ENCODE results near the gene CALR.

The CALR gene

DNA sequence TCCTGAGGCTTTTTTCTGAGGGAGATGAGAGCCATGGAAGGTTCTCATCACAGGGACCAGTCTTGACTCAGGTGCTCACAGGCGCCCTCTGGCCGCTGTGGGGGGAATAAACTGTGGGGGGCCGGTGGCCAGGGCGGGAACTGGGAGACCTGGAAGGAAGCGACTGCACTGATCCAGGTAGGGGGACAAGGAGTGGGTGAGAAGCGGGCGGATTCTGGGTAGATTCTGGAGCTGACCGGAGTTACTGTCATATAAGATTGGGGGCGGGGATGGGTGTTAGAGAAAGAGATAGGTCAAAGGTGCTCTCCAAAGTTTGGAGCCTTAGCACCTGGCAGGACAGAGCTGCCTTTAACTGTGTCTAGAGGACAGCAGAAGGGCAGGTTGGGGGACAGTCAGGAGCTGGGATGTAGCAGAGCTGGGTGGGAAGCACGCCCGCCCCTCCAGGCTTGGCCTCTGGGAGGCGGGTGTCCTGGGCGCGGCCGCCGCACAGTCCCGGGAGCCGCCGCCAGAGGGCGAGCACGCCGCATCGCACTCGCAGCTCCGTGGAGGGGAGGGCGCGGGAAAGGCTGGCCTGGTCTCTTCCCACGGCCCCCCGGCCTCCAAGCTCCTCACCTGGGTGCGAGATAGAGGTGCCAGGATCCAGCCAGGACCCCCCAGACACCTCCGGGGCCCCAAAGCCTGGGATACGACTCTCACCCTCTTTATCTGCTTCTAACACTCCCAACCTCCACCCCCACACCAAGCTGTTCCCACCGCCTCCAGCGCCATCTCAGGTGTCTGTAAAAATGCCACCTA lies 26.8 kb downstream of the CALR start:
- H3K4me3 ChIP-seq (replicated peaks in 1 of 2; ENCODE audit: low read depth in 2 of 2, low read length in 2 of 2): peak overlapping the region; percentile 45 to 65
- peak; percentile 77 to 81 for DNase-seq (ENCODE audit: low read depth in 2 of 2)
- TF ChIP-seq, protein P1, sequence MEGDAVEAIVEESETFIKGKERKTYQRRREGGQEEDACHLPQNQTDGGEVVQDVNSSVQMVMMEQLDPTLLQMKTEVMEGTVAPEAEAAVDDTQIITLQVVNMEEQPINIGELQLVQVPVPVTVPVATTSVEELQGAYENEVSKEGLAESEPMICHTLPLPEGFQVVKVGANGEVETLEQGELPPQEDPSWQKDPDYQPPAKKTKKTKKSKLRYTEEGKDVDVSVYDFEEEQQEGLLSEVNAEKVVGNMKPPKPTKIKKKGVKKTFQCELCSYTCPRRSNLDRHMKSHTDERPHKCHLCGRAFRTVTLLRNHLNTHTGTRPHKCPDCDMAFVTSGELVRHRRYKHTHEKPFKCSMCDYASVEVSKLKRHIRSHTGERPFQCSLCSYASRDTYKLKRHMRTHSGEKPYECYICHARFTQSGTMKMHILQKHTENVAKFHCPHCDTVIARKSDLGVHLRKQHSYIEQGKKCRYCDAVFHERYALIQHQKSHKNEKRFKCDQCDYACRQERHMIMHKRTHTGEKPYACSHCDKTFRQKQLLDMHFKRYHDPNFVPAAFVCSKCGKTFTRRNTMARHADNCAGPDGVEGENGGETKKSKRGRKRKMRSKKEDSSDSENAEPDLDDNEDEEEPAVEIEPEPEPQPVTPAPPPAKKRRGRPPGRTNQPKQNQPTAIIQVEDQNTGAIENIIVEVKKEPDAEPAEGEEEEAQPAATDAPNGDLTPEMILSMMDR (IDR thresholded peaks at IDR 0.05; ENCODE audit: low read depth, low read length): peak; percentile 88

DNA sequence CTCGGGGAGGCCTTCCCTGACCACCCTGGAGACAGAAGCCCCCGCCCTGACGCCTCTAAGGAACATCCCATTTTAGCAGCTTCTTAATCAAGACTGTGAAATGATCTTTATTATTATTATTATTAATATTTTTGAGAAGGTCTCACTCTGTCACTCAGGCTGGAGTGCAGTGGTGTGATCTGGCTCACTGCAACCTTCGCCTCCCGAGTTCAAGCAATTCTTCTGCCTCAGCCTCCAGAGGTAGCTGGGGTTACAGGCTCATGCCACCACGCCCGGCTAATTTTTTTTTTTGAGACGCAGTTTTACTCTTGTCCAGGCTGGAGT lies 27.4 kb downstream of the CALR start:
- H3K4me3 ChIP-seq (replicated peaks in 1 of 2; ENCODE audit: low read depth in 2 of 2, low read length in 2 of 2): no peak overlapping the region
- TF ChIP-seq, protein P1 (IDR thresholded peaks at IDR 0.05; ENCODE audit: low read depth, low read length): no peak
- DNase-seq (ENCODE audit: low read depth in 2 of 2): no peak

DNA sequence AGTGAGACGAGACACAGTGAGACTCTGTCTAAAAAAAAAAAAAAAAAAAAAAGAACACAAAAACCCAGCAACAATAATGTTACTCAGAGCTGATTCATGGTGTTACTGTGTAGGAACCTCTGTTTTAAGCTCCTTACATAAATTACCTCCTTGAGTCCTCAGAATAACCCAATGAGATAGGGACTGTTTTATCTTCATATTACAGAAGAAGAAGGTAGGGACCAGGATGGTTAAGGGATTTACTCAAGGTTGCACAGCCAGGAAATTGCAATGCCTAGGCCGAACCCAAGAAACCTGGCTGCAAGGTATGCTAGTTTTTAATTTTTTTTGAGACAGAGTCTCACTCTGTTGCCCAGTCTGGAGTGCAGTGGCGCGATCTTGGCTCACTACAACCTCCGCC lies 29.5 kb downstream of the CALR start:
- no peak overlapping the region for H3K4me3 ChIP-seq (replicated peaks in 1 of 2; ENCODE audit: low read depth in 2 of 2, low read length in 2 of 2)
- DNase-seq (ENCODE audit: low read depth in 2 of 2): peak in 1 of 2 donors; percentile 61
- TF ChIP-seq, protein P1 (IDR thresholded peaks at IDR 0.05; ENCODE audit: low read depth, low read length): no peak

DNA sequence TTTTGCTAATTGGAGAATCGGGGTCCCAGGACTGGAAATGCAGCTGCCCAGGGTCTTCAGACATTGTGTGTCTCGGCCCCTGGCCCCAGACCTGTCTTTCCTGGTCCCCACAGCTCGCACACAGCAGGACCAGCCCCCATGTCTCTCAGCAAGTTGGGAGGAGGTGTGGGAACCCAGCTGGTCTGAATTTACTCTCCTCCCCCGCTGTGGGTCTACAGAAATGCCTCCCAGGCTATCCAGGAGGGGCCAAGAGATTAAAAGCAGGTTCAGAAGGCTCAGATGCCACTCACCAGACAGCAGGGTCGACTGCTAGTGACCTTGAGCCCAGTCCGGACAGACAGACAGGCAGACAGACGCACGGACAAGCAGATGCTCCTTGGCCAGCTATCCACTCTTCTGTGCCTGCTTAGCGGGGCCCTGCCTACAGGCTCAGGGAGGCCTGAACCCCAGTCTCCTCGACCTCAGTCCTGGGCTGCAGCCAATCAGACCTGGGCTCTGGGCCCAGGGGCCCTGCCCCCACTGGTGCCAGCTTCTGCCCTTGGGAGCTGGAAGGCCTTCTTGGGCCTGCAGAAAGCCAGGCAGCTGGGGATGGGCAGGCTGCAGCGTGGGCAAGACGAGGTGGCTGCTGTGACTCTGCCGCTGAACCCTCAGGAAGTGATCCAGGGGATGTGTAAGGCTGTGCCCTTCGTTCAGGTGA lies 31.0 kb downstream of the CALR start, which contains the start of gene DAND5:
Gene DAND5, plus strand, starts transcription at position 285 of the 697 bp plus-strand sequence. Its CDS starts 85 bp downstream, at position 370.
- no peak for DNase-seq (ENCODE audit: low read depth in 2 of 2)
- TF ChIP-seq, protein P1 (IDR thresholded peaks at IDR 0.05; ENCODE audit: low read depth, low read length): no peak
- H3K4me3 ChIP-seq (replicated peaks in 1 of 2; ENCODE audit: low read depth in 2 of 2, low read length in 2 of 2): no peak within 1 kb of the TSS

DNA sequence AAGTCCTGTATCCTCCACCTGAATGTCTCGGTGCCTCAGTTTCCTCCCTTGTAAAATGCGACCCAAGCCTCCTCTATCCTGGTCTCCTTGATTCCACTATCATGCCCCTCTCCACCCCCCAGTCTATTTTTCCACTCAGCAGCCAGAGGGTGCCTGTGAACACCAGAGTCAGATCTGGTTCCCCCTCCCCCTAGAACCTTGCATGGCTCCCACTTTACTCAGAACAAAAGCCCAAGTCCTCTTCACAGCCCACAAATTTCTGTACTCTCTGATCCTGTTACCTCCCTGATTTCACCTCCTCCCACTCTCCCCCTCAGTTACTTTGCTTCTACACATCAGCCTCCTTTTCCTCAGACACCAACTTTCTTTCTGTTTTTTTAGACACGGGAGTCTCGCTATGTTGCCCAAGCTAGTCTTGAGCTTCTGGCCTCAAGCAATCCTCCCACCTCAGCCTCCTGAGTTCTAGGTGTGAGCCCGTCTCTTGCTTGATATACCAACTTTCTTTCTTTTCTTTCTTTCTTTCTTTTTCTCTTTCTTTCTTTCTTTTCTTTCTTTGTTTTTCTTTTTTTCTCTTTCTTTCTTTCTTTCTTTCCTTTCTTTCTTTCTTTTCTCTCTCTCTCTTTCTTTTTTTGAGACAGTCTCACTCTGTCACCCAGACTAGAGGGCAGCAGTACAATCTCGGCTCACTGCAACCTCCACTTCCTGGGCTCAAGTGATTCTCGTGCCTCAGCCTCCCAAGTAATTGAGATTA lies 31.8 kb downstream of the CALR start:
- H3K4me3 ChIP-seq (replicated peaks in 1 of 2; ENCODE audit: low read depth in 2 of 2, low read length in 2 of 2): no peak overlapping the region

DNA sequence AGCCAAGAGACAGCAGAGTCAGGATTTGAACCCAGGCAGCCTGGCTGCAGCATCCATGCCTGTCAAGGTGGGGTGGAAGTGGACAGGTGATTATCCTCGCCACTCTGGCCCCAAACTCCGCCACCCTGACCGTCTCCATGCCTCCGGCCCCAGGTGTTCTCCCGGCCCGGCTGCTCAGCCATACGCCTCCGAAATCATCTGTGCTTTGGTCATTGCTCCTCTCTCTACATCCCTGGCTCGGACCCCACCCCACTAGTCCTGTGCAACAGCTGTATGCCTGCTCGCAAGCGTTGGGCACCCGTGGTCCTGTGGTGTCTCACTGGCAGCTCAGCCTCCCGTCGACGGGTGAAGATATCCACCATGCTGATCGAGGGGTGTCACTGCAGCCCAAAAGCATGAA lies 34.8 kb downstream of the CALR start:
- TF ChIP-seq, protein P1 (IDR thresholded peaks at IDR 0.05; ENCODE audit: low read depth, low read length): no peak
- no peak overlapping the region for H3K4me3 ChIP-seq (replicated peaks in 1 of 2; ENCODE audit: low read depth in 2 of 2, low read length in 2 of 2)

More for the DNA sequence above, 31.8 kb downstream of the CALR start:
- TF ChIP-seq, protein P1 (IDR thresholded peaks at IDR 0.05; ENCODE audit: low read depth, low read length): no peak
- no peak for DNase-seq (ENCODE audit: low read depth in 2 of 2)

More for the DNA sequence above, 34.8 kb downstream of the CALR start:
- DNase-seq (ENCODE audit: low read depth in 2 of 2): no peak

All from cardiac fibroblast (primary cell).